GM18507 (cell line): ENCODE data around the gene HFE.
"Not testable (repeated sequence)": the region's sequence is repeated elsewhere in the genome, so short reads cannot be mapped to it uniquely, and the experiment has no call there.

Experiments
- DNase-seq: peaks from one replicate; pipeline ENCODE4 v3.0.0; 2011; ENCODE audit warnings: low read depth; ENCODE audit not compliant: insufficient read length; ENCODE audit errors: extremely low spot score
- FAIRE-seq: peaks from 2 replicates; lab custom pipeline; 2011; peaks lifted over from hg19 to GRCh38; lab: Jason Lieb, UNC

HFE gene

GRCh38 chr6:26058477-26059033 is 28.7 kb upstream of the HFE start:
- not testable (repeated sequence) for DNase-seq, FAIRE-seq

- FAIRE-seq (no peak), DNase-seq (no peak)
Observed at GRCh38 chr6:26059941-26060340, 27.3 kb upstream of the HFE start.

DNA sequence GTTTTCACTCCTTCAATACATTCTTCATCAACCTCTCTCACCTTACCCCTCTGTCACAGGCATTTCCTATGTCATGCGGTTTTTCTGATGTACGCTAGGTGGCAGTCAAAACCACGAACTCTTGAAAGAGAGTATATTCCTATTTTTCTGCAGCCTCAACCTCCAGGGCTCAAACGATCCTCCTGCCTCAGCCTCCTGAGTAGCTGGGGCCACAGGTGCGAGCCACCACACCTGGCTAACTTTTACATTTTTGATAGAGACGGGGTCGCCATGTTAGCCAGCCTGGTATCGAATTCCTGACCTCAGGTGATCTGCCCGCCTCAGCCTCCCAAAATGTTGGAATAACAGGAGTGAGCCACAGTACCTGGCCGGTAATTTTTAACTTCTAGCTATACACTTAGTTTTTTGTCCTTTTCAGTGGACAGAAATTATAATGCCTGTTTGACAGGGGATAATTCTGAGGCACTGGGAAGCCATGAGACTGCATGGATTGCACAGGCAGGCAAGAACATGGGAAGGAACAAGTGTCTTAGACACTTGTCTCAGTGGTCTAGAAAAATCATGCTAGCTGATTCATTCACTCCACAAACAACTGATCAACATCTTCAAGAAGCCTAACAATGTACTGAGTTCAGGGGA is 22.5 kb upstream of the HFE start:
- no peak for DNase-seq
- peak; percentile 83 for FAIRE-seq

- FAIRE-seq (peak; percentile 99), DNase-seq (no peak)
Observed at GRCh38 chr6:26065952-26066380, 21.3 kb upstream of the HFE start.

GRCh38 chr6:26067367-26067766 is 19.9 kb upstream of the HFE start:
- FAIRE-seq = no peak

GRCh38 chr6:26068036-26068435 is 19.2 kb upstream of the HFE start:
- DNase-seq = no peak
- no peak for FAIRE-seq

More at GRCh38 chr6:26067367-26067766, 19.9 kb upstream of the HFE start:
- no peak for DNase-seq

GRCh38 chr6:26071135-26071534 is 16.1 kb upstream of the HFE start:
- no peak for FAIRE-seq
- no peak for DNase-seq

- FAIRE-seq = no peak
- DNase-seq = no peak
Observed at GRCh38 chr6:26075063-26075717, 12.0 kb upstream of the HFE start.

GRCh38 chr6:26078066-26078465 is 9.2 kb upstream of the HFE start:
- DNase-seq, FAIRE-seq: not testable (repeated sequence)

DNA sequence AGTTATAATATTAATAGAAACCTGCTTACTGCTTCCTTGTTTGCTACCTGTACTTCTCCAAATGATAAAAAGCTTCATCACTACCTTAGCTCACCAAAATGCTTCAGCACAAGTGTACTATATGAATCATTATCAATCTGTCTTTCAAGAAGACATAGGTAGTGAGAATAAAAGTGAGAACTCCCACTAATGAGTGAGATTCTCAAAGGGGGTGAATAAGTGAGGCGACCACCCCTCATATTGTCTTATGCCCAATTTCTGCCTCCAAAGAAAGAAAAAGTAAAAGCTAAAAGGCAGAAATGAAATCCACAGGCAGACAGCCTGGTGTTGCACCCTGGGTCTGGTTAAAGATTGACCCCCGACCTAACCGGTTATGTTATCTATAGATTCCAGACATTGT is 6.1 kb upstream of the HFE start:
- not testable (repeated sequence) for FAIRE-seq, DNase-seq

DNA sequence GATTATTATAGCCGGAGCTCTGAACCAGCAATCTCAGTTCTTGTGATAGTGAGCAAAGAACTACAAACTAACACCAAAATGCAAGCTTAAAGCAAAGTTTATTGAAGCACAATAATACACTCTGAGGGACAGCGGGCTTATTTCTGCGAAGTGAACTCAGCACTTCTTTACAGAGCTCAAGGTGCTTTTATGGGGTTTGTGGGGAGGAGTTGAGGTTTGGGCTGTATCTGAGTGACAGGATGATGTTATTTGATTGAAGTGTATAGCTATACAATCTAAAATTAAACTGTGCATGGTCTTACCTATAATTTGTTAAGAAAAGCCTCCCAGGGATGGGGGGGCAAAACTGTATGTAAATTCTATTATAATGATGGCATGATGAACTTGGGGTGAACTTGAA is 1.0 kb upstream of the HFE start:
- DNase-seq = no peak

GRCh38 chr6:26088344-26088743 is 1.1 kb downstream of the HFE start:
- FAIRE-seq = no peak
- DNase-seq = no peak

More for the DNA sequence above, 1.0 kb upstream of the HFE start:
- peak; percentile 18 for FAIRE-seq

DNA sequence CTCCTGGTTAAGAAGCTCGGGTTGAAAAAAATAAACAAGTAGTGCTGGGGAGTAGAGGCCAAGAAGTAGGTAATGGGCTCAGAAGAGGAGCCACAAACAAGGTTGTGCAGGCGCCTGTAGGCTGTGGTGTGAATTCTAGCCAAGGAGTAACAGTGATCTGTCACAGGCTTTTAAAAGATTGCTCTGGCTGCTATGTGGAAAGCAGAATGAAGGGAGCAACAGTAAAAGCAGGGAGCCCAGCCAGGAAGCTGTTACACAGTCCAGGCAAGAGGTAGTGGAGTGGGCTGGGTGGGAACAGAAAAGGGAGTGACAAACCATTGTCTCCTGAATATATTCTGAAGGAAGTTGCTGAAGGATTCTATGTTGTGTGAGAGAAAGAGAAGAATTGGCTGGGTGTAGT is 2.0 kb downstream of the HFE start:
- DNase-seq = no peak
- FAIRE-seq = no peak

- DNase-seq (no peak), FAIRE-seq (no peak)
Observed at GRCh38 chr6:26092443-26092842, 5.2 kb downstream of the HFE start.

- no peak for DNase-seq
- no peak for FAIRE-seq
Observed at GRCh38 chr6:26094036-26094435, 6.8 kb downstream of the HFE start.

GRCh38 chr6:26097268-26097875 is 10.1 kb downstream of the HFE start:
- no peak for DNase-seq
- peak; percentile 90 for FAIRE-seq

- DNase-seq (no peak), FAIRE-seq (peak; percentile 94)
Observed at GRCh38 chr6:26103141-26103769, 16.0 kb downstream of the HFE start.

DNA sequence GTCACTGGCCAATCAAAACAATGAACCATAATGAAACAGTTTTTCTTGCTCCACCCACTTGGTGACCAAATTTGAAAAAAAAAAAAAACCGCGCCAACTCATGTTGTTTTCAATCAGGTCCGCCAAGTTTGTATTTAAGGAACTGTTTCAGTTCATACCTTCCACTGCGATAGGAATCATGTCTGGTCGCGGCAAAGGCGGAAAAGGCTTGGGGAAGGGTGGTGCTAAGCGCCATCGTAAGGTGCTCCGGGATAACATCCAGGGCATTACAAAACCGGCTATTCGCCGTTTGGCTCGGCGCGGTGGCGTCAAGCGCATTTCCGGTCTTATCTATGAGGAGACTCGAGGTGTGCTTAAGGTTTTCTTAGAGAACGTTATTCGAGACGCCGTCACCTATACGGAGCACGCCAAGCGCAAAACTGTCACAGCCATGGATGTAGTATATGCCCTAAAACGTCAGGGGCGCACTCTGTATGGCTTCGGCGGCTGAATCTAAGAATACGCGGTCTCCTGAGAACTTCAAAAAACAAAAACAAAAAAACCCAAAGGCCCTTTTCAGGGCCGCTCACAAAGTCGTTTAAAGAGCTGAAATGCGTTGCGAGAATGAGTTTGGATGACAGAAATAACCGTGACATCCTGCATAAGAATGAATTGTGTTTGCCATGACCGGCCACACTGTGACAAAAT is 16.7 kb downstream of the HFE start:
- FAIRE-seq = no peak

DNA sequence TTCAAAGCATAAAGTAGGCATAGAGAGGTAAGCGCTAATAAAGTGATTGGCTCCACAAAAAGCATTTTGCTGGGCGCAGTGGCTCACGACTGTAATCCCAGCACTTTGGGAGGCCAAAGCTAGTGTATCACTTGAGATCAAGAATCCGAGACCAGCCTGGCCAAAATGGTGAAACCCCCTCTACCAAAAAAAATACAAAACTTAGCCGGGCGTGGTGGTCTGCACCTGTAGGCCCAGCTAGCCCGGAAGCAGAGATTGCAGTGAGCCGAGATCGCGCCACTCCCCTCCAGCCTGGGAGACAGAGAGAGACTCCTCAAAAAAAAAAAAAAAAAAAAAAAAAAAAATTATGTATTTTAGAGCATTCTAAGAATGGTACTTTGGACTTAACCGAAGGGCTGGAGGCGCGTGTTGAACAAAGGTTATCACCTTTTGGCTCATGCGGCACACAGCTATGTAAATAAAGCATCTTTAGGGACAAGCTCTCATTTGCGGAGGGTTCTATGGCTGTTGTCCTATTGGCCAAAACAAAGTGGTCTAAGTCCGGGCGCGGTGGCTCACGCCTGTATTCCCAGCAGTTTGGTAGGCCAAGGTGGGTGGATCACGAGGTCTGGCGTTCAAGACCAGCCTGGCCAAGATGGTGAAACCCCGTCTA is 17.4 kb downstream of the HFE start:
- FAIRE-seq (no peak), DNase-seq (no peak)

More for the DNA sequence above, 16.7 kb downstream of the HFE start:
- no peak for DNase-seq
